Upper lobe of left lung (tissue), 6 donors: ENCODE measurements around the gene SLC48A1. TPM values are rescaled to one million over a fixed set of nuclear protein-coding genes. Genes with fewer than 3 reads are reported as not detected.

Experiments
- ATAC-seq, 2 donors: fragments of 200-7000 bp; cut with Tn5 transposase; one replicate each; pipeline ENCODE4 v1.9.1; 2022; ENCODE audit warnings: mild to moderate bottlenecking in 2 of 2, moderate library complexity in 2 of 2; ENCODE audit not compliant: low FRiP score in 2 of 2
- DNase-seq, 2 donors: peaks; one replicate each; pipeline ENCODE4 v3.0.0-alpha.2; 2019 to 2020
- H3K27ac ChIP-seq, 4 donors: fragments of 200-600 bp; sonication (generic); one replicate each; pipeline ENCODE4 v1.5.1; 2016 to 2019
- H3K27me3 ChIP-seq, 4 donors: fragments of 200-600 bp; sonication (generic); one replicate each; pipeline ENCODE4 v1.5.1; 2017 to 2019
- H3K36me3 ChIP-seq, 4 donors: fragments of 200-600 bp; sonication (generic); one replicate each; pipeline ENCODE4 v1.5.1; 2016 to 2019
- H3K4me1 ChIP-seq, 4 donors: fragments of 200-600 bp; sonication (generic); one replicate each; pipeline ENCODE4 v1.5.1; 2018 to 2019
- H3K4me3 ChIP-seq, 4 donors: fragments of 200-600 bp; sonication (generic); one replicate each; pipeline ENCODE4 v1.5.1; 2017 to 2019; ENCODE audit warnings: mild to moderate bottlenecking in 2 of 4, moderate library complexity in 1 of 4
- H3K9me3 ChIP-seq, 4 donors: fragments of 200-600 bp; sonication (generic); one replicate each; pipeline ENCODE4 v1.5.1; 2018 to 2019
- EP300 ChIP-seq, 4 donors: sonication (generic); formaldehyde crosslinking; IDR thresholded peaks; one replicate each; pipeline ENCODE4 v1.5.1; 2017; ENCODE audit warnings: antibody characterized with exemption in 4 of 4, control low read depth in 2 of 4
- POLR2A ChIP-seq, 4 donors: fragments of 450-650 bp; IDR thresholded peaks; one replicate each; pipeline ENCODE4 v1.5.1; 2016 to 2017; ENCODE audit warnings: antibody characterized with exemption in 4 of 4, mild to moderate bottlenecking in 2 of 4
- POLR2AphosphoS5 ChIP-seq, 2 donors: sonication (generic); formaldehyde crosslinking; IDR thresholded peaks; one replicate each; pipeline ENCODE4 v1.5.1; 2017; ENCODE audit warnings: antibody characterized with exemption in 2 of 2
- WGBS, 2 donors: methylation state at CpG; one replicate each; pipeline ENCODE4 v1.1.5; 2017 to 2018; 5-methylcytosine and 5-hydroxymethylcytosine counted together
- total RNA-seq, 6 donors: library from RNA; depleted of rRNA in 4 of 6; stranded (reverse); fragments of >200 nt in 4 of 6; gene quantifications; one replicate each; pipeline versions ENCODE4 v1.1.0 to v1.2.1, GENCODE V29; 2016 to 2021
- TF ChIP-seq, protein P1 (sequence below), 6 experiments: fragments of 450-650 bp in 4 of 6; fragments of 200-600 bp in 2 of 6; sonication (generic) in 2 of 6; IDR thresholded peaks; one replicate each; pipeline ENCODE4 v1.5.1; 2016 to 2019; ENCODE audit warnings: antibody characterized with exemption in 6 of 6
- donor health status: DM: no; HTN: no; CAD: no; lungs with moderate emphysema.
- donor health status: DM: no; HTN: yes; CAD: no; lungs with severe emphysema.

SLC48A1 gene
- total RNA-seq, 6 donors from 2014 or later = 26.5 to 36.5 (median 33.9) TPM

DNA sequence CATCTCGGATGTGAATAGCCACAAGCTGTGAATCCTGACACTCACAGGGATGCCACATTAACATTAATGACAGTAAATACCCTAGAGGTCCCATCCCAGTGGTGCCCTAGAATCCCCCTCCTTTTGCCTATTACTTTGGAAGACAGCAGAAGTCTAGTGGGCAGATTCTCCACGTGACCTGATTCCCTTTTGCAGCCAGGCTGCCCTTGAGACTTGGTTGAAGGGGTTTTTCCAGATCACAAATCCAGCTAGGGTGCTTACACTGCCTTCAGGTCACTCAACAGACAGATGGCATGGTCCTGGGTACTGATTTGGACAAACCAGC, 38.0 kb downstream of the SLC48A1 start:
- ATAC-seq = no peak

DNA sequence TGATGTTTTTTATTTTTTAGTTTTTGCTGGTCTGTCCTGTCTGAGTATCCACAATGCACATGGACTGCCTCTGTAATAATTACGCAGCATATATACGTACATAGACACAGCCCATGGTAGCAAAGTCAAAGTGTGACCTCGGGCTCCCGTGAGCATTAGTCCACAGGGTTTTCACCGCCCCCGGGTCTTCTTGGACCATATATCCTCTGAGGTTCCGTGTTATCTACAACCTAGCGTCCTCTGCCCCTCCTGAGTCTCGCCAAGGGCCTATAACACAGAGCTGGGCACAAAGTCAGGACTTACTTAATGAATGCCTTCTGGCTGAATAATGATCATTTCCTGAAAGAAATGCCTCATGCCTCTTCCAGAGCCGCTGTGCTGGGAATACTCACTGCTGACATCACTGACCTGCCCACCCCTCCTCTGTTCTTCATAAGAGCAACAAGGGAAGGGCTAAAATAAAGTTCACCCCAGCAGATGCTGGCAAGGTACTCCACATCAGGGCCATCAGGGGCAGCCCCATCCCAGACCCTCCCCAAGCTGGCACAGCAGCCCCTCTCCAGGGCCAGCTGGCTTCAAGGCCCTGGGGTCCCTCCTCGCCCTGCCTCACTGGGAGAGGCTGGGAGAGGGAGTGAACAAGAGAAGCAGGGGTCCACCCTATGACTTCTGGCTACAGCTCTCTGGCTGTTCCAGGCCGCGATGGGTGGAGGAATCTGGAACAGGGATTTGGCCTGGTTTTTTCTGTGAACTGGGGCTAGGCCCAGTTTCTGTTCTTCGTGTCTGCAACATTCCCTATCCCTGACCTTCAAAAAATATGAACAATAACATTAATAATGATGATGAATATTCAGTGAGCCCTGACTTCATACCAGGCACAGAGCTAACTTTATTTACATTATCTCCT, 38.8 kb downstream of the SLC48A1 start:
- peak overlapping the region in 1 of 4 donors; percentile 28 for H3K4me3 ChIP-seq
- ATAC-seq = peak in 1 of 2 donors; percentile 79
- no peaks in the 10 kb centered on the region for H3K36me3 ChIP-seq
- WGBS, 2 donors = 45 to 51% methylated on average over 14 of the region's 14 CpGs
- H3K4me1 ChIP-seq = peaks cover 96 to 99% (median 97%) of the 10 kb centered on the region in 4 donors
- peak overlapping the region; percentile 86 to 99 (median 98) for H3K27ac ChIP-seq
- DNase-seq = peak; percentile 57 to 83
- H3K27me3 ChIP-seq = no peaks in the 10 kb centered on the region
- no peaks in the 10 kb centered on the region for H3K9me3 ChIP-seq
- TF ChIP-seq EP300 (IDR thresholded peaks at IDR 0.05) = peak in 3 of 4 donors; percentile 23 to 72 (median 29)
- TF ChIP-seq, protein P1, sequence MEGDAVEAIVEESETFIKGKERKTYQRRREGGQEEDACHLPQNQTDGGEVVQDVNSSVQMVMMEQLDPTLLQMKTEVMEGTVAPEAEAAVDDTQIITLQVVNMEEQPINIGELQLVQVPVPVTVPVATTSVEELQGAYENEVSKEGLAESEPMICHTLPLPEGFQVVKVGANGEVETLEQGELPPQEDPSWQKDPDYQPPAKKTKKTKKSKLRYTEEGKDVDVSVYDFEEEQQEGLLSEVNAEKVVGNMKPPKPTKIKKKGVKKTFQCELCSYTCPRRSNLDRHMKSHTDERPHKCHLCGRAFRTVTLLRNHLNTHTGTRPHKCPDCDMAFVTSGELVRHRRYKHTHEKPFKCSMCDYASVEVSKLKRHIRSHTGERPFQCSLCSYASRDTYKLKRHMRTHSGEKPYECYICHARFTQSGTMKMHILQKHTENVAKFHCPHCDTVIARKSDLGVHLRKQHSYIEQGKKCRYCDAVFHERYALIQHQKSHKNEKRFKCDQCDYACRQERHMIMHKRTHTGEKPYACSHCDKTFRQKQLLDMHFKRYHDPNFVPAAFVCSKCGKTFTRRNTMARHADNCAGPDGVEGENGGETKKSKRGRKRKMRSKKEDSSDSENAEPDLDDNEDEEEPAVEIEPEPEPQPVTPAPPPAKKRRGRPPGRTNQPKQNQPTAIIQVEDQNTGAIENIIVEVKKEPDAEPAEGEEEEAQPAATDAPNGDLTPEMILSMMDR (IDR thresholded peaks at IDR 0.05) = no peak
- peak; percentile 44 to 80 for TF ChIP-seq POLR2AphosphoS5 (IDR thresholded peaks at IDR 0.05)
- TF ChIP-seq POLR2A (IDR thresholded peaks at IDR 0.05) = no peak

More for the DNA sequence above, 38.0 kb downstream of the SLC48A1 start:
- Histone ChIP-seq H3K27me3 (no peaks in the 10 kb centered on the region), H3K9me3 (no peaks in the 10 kb centered on the region), H3K27ac (peak overlapping the region; percentile 86 to 99 (median 98)), H3K36me3 (no peaks in the 10 kb centered on the region), H3K4me3 (no peak overlapping the region), H3K4me1 (peaks cover 96 to 99% (median 98%) of the 10 kb centered on the region in 4 donors)
- no peak for TF ChIP-seq EP300 (IDR thresholded peaks at IDR 0.05)
- TF ChIP-seq POLR2A (IDR thresholded peaks at IDR 0.05) = no peak
- TF ChIP-seq, protein P1 (IDR thresholded peaks at IDR 0.05) = no peak
- TF ChIP-seq POLR2AphosphoS5 (IDR thresholded peaks at IDR 0.05) = no peak
- WGBS, 2 donors = 25 to 45% methylated on average over 1 to 2 of the region's 2 CpGs
- no peak for DNase-seq

DNA sequence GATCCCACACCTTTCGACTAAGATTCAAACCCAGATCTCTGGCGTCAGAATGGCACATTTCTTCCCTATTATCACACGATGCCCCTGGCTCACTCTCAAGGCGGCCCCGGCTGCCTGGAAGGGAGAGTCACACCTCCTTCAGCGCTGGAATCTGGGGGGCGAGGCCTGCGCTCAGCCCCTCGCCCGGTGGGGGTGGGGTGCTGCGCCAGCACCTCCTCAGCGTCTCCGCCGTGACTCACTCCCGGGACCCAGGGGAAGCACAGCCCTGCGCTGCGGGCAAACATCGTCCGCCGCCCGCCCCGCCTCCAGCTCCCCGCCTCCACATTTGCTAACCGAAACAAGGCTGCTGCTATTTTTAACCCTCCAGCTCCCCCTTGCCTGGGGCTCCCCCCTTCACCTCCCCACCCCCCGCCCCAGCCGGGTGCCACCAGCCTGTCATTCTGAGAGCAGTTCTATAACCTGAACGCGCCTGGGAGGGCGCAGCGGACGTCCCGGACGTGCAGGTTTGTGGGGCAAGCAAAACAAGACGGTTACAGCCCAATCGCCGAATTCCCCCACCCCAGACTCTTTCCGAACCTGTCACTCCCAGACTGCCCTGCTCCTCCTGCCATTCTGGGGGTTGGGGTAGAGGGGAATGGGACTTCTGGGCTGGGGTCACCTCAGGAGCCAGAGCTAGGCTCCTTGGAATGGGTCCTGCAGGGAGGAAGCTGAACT, 39.9 kb downstream of the SLC48A1 start:
- peak overlapping the region; percentile 86 to 99 (median 98) for H3K27ac ChIP-seq
- peak; percentile 96 for DNase-seq
- no peaks in the 10 kb centered on the region for H3K27me3 ChIP-seq
- TF ChIP-seq, protein P1 (IDR thresholded peaks at IDR 0.05) = peak in 2 of 6 experiments; percentile 4 to 26
- TF ChIP-seq POLR2AphosphoS5 (IDR thresholded peaks at IDR 0.05) = peak; percentile 58 to 81
- peak in 3 of 4 donors; percentile 10 to 61 (median 52) for TF ChIP-seq POLR2A (IDR thresholded peaks at IDR 0.05)
- TF ChIP-seq EP300 (IDR thresholded peaks at IDR 0.05) = peak in 2 of 4 donors; percentile 58 to 61
- 1% methylated on average over 19 to 35 of the region's 37 CpGs for WGBS, 2 donors
- no peaks in the 10 kb centered on the region for H3K36me3 ChIP-seq
- no peaks in the 10 kb centered on the region for H3K9me3 ChIP-seq
- H3K4me3 ChIP-seq = peak overlapping the region; percentile 3 to 38 (median 32)
- peak; percentile 88 for ATAC-seq
- H3K4me1 ChIP-seq = peaks cover 96 to 99% (median 97%) of the 10 kb centered on the region in 4 donors

DNA sequence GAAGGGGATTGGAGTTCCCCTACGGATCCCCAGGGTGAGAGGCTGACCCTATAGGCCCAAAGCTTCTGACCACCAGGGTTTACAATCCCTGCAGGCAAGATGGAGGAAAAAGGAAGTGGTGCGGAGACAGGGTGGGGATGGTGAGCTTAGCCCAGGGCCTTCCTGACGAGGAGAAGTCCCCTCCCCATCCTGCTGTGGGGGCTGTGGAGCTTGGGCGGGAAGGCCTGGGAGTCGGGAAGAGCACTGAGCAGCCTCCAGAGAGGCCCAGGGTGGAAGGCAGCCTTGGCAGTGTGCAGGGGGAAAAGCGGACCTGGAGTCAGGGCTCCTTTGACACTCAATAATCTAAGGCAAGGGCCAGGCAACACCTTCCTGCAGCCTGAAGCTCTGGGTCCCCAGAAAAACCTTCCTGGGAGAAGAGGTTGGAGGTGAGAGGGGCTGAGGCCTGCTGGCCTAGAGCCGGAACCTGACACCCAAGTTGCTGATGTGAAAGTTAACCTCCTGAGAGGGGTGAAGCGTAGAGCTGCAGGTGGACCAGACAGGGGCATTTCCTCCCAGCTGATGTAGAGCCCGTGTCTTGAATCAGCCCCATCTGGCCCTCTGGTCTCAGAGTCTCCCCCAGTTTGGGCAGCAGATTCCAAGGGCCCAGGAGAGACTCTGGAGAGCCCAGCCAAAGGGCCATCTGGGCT, 40.6 kb downstream of the SLC48A1 start:
- H3K36me3 ChIP-seq = no peaks in the 10 kb centered on the region
- ATAC-seq (peak; percentile 0 to 8), DNase-seq (peak in 1 of 2 donors; percentile 4)
- 30 to 38% methylated on average over 8 to 9 of the region's 9 CpGs for WGBS, 2 donors
- H3K4me1 ChIP-seq = peaks cover 95 to 99% (median 97%) of the 10 kb centered on the region in 4 donors
- H3K4me3 ChIP-seq = peak overlapping the region; percentile 3 to 38 (median 32)
- H3K27me3 ChIP-seq = no peaks in the 10 kb centered on the region
- H3K9me3 ChIP-seq = no peaks in the 10 kb centered on the region
- H3K27ac ChIP-seq = peak overlapping the region; percentile 86 to 99 (median 98)
- TF ChIP-seq, protein P1 (IDR thresholded peaks at IDR 0.05) = no peak
- TF ChIP-seq POLR2AphosphoS5 (IDR thresholded peaks at IDR 0.05) = peak in 1 of 2 donors; percentile 4
